BE2C (cell line): ENCODE measurements around the gene RAI2.

Source experiments
- DNase-seq: peaks from one replicate; pipeline ENCODE4 v3.0.0-alpha.2; 2020
- H3K27me3 ChIP-seq: fragments of 250-450 bp; sonication (Bioruptor Pico); 2 replicates; pipeline ENCODE4 v1.5.1; 2020; ENCODE audit warnings: mild to moderate bottlenecking
- H3K36me3 ChIP-seq: fragments of 250-450 bp; sonication (Bioruptor Pico); 2 replicates; pipeline ENCODE4 v1.5.1; 2020; ENCODE audit warnings: mild to moderate bottlenecking
- H3K4me1 ChIP-seq: fragments of 250-450 bp; sonication (Bioruptor Pico); 2 replicates; pipeline ENCODE4 v1.5.1; 2020
- H3K4me3 ChIP-seq: 2 replicates; pipeline ENCODE4 v1.5.1; 2011; ENCODE audit warnings: low read depth, low read length
- H3K9me3 ChIP-seq: fragments of 250-450 bp; sonication (Bioruptor Pico); 2 replicates; pipeline ENCODE4 v1.5.1; 2020
- TF ChIP-seq, protein P1 (sequence below): IDR thresholded peaks from 2 replicates; pipeline ENCODE4 v1.5.1; 2012; ENCODE audit warnings: mild to moderate bottlenecking, low read depth, low read length

Gene RAI2

DNA sequence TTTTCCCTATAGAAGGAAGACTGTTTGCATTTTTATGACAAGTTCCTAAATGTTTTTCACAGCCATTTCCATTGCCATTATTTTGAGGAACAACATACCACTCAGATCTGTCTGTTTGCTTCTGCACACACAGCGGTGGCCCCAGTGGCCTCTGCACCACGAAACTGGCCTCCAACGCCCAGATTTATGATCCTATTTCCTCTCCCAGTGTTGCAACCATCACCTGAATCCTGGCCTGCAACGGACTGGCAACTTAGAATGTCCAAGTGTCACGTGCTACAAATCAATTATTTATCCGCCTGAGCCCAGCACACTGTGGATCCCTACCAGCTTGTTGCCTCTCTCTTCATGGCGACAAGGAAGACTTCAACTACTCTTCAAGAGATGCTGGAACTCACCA lies 9.2 kb downstream of the RAI2 start:
- no peak for DNase-seq
- Histone ChIP-seq H3K9me3 (no peaks in the 10 kb centered on the region), H3K27me3 (no peaks in the 10 kb centered on the region), H3K4me1 (no peaks in the 10 kb centered on the region), H3K36me3 (no peaks in the 10 kb centered on the region), H3K4me3 (no peak overlapping the region)
- TF ChIP-seq, protein P1, sequence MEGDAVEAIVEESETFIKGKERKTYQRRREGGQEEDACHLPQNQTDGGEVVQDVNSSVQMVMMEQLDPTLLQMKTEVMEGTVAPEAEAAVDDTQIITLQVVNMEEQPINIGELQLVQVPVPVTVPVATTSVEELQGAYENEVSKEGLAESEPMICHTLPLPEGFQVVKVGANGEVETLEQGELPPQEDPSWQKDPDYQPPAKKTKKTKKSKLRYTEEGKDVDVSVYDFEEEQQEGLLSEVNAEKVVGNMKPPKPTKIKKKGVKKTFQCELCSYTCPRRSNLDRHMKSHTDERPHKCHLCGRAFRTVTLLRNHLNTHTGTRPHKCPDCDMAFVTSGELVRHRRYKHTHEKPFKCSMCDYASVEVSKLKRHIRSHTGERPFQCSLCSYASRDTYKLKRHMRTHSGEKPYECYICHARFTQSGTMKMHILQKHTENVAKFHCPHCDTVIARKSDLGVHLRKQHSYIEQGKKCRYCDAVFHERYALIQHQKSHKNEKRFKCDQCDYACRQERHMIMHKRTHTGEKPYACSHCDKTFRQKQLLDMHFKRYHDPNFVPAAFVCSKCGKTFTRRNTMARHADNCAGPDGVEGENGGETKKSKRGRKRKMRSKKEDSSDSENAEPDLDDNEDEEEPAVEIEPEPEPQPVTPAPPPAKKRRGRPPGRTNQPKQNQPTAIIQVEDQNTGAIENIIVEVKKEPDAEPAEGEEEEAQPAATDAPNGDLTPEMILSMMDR: no peak

DNA sequence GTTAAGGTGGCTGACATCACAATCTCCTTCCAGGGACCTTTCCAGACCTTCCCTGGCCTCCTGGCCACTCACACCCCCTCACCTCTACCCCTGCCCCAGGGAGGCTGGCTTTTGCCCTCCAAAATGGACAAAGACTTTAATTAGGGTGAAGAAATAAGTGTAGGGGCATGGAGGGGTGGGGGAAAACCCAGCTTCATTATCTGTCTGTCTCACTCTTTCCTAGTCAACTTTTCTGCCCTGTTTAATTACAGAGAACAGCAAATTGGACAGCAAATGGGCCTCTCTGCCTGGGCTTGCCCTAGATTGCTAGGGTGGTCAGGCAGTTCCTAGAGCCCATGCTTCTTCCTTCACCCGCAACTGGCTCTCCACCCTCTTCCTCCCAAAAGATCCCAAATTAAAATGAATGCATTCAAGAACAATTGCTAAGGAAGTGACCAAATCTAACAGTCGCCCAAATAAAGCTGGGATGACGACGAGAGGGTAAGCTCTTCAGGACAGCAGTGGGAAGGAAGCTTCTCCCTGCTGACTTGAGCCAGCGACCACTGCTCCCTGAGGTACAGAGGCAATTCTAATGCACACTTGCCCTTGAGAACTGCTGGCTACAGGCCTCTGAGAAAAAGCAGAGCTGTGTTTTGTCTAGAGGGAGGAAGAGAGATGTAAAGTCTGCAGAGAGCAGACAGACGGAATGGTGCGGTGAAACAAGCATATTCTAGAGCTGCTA lies 12.4 kb downstream of the RAI2 start:
- H3K27me3 ChIP-seq: no peaks in the 10 kb centered on the region
- DNase-seq: no peak
- TF ChIP-seq, protein P1: no peak

DNA sequence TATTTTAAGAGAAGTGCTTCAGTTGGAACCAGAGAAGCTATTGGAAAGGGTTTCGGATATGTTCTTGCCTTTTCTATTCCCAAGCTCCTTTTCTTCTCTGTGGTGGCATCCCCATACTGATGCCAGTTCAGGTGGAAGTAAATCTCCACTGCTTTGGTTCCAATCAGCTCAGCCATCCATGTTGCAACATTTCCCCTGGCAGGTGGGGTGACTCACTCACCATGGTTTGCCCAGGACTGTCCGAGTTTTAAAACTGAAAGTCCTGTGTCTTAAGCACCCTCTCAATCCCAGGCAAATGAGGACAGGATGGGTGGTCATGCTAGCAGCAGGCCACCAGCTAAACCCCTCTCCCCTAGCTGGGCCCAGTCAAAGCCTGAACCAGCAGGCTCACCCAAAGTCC lies 15.1 kb downstream of the RAI2 start:
- TF ChIP-seq, protein P1: no peak
- Histone ChIP-seq H3K36me3 (no peaks in the 10 kb centered on the region), H3K4me1 (no peaks in the 10 kb centered on the region), H3K9me3 (no peaks in the 10 kb centered on the region), H3K27me3 (no peaks in the 10 kb centered on the region), H3K4me3 (no peak overlapping the region)
- no peak for DNase-seq

More for the DNA sequence above, 12.4 kb downstream of the RAI2 start:
- H3K36me3 ChIP-seq: no peaks in the 10 kb centered on the region
- no peaks in the 10 kb centered on the region for H3K4me1 ChIP-seq
- H3K9me3 ChIP-seq: no peaks in the 10 kb centered on the region
- no peak overlapping the region for H3K4me3 ChIP-seq

DNA sequence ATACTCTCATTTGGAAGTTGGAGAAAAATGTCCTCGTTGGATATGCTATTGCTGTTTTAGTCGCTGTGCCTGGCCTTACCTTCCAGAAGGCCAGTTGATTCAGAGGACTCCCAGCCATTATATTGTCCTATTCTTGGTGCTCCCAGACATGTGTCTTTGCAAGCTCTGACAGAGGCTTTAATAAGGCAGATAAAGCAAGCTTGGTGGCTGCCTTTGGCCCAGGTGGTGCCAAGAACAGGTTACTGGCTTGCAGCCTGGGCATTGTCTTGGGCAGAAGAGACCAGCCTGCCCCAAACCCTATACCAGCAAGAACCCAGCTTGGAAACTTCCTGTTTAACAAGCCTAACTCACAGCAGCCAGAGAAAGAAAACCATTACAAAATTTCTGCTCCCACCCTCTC lies 16.9 kb downstream of the RAI2 start:
- Histone ChIP-seq H3K27me3 (no peaks in the 10 kb centered on the region), H3K4me3 (no peak overlapping the region), H3K4me1 (no peaks in the 10 kb centered on the region), H3K9me3 (no peaks in the 10 kb centered on the region), H3K36me3 (no peaks in the 10 kb centered on the region)
- TF ChIP-seq, protein P1: no peak
- DNase-seq: no peak

DNA sequence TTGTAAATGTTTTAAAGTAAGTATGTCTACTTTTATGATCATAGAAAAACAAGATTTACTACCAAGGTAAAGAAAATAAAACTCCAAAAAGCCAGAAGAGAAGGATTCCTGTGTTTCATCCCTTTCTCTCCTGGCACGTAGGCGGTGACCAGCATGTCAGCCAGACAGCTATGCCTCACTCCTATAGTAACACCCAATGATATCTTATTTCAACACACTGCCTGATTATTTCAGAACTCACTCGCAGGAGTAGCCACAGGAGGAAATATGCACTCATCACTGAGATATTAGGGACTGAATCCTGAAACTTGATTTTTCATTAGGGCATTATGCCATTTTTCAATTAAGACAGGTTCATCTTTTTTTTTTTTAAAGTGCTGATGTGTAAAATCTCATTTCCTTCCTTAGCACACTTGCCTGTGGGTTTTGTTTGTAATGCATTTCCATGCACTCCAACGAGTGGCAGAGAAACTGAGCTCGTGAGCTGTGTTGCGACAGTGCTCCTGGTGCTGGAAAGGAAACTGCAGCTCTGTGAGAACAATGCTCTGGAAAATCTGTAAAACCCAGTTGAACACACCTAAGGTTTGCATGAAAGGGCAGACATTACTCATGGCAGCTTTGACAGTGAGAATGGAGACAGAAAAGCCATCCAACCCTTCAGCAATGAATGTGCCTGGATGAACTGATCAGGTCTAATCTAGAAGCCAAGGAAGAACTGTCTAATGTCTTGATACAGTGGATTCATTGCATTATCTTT lies 18.2 kb downstream of the RAI2 start:
- H3K4me3 ChIP-seq: no peak overlapping the region
- H3K4me1 ChIP-seq: no peaks in the 10 kb centered on the region
- TF ChIP-seq, protein P1: no peak
- no peaks in the 10 kb centered on the region for H3K36me3 ChIP-seq
- no peaks in the 10 kb centered on the region for H3K9me3 ChIP-seq
- no peaks in the 10 kb centered on the region for H3K27me3 ChIP-seq
- DNase-seq: no peak

DNA sequence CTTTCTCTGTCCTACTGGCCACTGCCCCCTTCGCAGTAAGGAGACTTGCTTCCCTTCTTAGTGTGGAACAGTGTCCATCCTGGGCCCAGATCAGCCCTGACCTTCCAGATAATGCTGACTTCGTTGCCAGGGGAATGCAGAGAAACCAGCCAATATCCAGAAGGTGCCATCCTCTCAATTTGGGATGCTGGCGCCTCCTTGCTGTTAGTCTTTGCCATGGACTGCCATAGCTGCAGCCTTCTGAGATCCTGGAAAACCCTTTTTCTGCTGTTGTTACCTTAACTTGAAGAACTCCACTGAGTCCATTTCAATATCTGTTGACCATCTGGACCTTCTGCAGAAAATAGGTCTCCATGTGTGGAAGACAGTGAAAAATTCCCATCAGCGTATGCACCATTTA lies 21.8 kb downstream of the RAI2 start:
- DNase-seq: no peak
- H3K36me3 ChIP-seq: no peaks in the 10 kb centered on the region
- H3K27me3 ChIP-seq: no peaks in the 10 kb centered on the region
- TF ChIP-seq, protein P1: 0 out of 2 replicates have a peak, but pooled peaks have one; percentile 9
- no peaks in the 10 kb centered on the region for H3K9me3 ChIP-seq
- H3K4me1 ChIP-seq: no peaks in the 10 kb centered on the region
- no peak overlapping the region for H3K4me3 ChIP-seq
